Bone marrow (tissue), 2 donors: Measurements from ENCODE around the gene ATP5ME.
"Not testable (repeated sequence)": the region's sequence is repeated elsewhere in the genome, so short reads cannot be mapped to it uniquely, and the experiment has no call there.

Experiments used
- DNase-seq, 2 donors: peaks; one replicate each; lab custom pipeline; 2025; lab: John Stamatoyannopoulos, UW

ATP5ME gene

GRCh38 chr4:683982-684622, 10.0 kb upstream of the ATP5ME start:
- no peak for DNase-seq

- DNase-seq, result no peak
These were observed 9.3 kb upstream of the ATP5ME start for GRCh38 chr4:683247-683897.

- no peak for DNase-seq
These were observed 8.6 kb upstream of the ATP5ME start for GRCh38 chr4:682490-683172.

- no peak for DNase-seq
These were observed 7.8 kb upstream of the ATP5ME start for GRCh38 chr4:681736-682451.

GRCh38 chr4:680928-681645, 7.0 kb upstream of the ATP5ME start:
- peak in 1 of 2 donors; percentile 18 for DNase-seq

- no peak for DNase-seq
These were observed 6.5 kb upstream of the ATP5ME start for GRCh38 chr4:680551-680927.

GRCh38 chr4:680091-680490, 6.0 kb upstream of the ATP5ME start:
- no peak for DNase-seq

- DNase-seq, result no peak
These were observed 5.6 kb upstream of the ATP5ME start for GRCh38 chr4:679629-680028.

- DNase-seq, result no peak
These were observed 5.0 kb upstream of the ATP5ME start for GRCh38 chr4:679104-679481.

- no peak for DNase-seq
These were observed 4.4 kb upstream of the ATP5ME start for GRCh38 chr4:678331-679103.

- DNase-seq, result no peak
These were observed 3.6 kb upstream of the ATP5ME start for GRCh38 chr4:677431-678293.

GRCh38 chr4:676871-677235, 2.8 kb upstream of the ATP5ME start:
- DNase-seq, result no peak

- DNase-seq, result no peak
These were observed 2.1 kb upstream of the ATP5ME start for GRCh38 chr4:675980-676870.

GRCh38 chr4:675036-675882, 1.2 kb upstream of the ATP5ME start:
- DNase-seq, result no peak

- DNase-seq, result no peak
These were observed 556 bp downstream of the ATP5ME start for GRCh38 chr4:673349-674091.

GRCh38 chr4:671769-672168, 2.3 kb downstream of the ATP5ME start:
- DNase-seq, result no peak

- not testable (repeated sequence) for DNase-seq
These were observed 4.1 kb downstream of the ATP5ME start for GRCh38 chr4:669806-670559.
